ENCODE measurements around the gene ADARB1.

ADARB1 gene

DNA sequence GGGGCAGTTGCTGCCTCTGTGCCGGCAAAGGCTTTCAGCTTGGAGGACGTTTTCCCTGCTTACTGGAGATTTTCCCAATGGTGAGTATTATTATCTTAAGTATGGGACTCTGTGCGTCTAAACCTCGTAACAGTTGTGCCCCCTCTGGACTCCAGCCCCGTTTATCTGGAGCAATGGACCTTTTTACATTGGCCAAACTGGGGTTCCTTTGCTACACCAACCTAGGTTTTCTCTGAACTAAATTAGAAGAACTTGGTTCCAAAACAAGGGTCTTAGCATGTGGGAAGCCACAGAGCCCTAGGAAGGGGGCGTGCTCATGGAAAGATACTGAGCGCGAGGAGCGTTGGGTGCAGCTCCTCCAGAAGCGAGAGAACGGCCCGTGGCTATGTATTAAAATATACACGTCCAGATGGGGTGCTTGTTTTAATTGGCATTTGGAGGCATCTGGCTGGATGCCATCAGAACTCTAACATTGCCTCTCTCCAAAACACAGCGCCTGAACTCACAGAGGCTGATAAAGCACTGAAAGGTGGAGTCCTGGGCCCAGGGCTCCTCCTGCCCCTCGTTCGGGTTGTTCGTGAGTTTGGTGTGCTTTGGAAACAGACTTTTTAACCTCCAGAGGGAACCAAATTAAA lies 184.9 kb downstream of the ADARB1 start:
- DNase-seq = no peak

DNA sequence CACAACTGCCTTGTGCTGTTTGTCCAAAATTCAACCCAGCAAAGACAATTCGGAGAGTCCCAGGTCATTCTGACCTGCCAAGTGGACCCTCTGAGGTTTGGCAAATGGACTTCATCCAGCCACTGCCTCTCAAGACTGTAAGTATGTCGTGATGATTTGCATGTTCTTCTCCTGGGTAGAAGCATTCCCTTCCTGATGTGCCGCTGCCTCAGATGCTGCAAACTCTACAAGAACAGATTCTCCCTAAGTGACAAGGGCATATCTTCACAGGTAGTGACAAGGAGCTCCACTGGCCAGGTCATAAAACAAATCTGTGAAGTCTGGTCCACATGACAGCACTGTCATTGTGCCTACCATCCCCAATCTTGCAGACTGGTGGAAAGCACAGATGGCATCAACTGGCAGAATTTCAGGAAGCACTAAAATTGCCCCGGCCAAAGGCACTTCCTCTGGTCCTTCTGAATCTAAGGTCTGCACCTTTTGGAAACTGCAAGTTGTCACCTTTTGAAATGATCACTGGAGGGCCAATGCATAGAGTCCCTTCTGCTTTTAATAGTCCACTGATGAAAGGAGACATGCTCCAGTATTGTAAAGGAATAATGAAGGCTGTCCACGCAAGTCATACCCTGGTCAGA lies 185.9 kb downstream of the ADARB1 start:
- no peak for DNase-seq

DNA sequence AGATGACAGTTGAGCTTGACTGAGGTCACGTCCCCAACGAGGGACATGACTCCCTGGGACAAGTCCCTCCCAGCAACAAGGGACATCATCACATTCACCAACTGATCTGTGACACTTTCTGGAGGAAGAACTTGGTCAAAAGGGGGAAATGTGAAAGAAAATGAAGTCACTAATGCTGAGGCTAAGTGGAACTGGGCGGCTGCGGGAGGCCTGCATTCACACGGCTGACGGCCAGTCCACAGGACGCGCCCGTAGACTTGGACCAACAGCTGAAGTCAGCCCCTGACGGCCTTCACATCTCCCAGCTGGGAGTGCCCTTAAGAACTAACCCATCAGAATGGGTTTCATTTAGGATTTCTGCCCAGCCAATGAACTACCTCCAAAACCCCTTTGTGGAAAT lies 186.7 kb downstream of the ADARB1 start:
- DNase-seq = no peak

DNA sequence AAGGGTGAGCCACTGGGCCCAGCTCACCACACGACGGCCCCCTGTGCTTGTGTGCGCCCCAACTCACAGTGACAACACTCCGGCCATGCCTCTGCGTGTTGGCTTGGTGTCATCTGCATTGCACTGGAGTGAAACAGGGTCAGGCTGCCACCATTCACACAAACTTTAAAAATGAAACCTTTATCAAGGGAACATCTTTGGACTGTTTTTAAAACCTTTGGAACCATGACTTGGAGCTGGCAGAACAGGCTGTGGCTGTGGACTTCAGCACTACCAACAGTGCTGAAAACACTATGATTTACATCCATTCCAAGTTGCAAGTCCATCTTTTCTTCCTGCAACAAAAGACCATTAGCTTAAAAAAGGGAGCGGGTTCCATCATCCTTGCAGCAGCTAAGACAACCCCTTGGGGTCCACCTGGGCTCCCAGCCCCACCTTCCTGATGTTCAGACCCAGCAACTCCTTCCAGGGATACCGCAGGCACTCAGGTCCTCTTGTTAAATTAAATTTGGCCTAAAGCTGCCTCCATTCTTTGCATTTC lies 187.7 kb downstream of the ADARB1 start:
- DNase-seq = no peak

DNA sequence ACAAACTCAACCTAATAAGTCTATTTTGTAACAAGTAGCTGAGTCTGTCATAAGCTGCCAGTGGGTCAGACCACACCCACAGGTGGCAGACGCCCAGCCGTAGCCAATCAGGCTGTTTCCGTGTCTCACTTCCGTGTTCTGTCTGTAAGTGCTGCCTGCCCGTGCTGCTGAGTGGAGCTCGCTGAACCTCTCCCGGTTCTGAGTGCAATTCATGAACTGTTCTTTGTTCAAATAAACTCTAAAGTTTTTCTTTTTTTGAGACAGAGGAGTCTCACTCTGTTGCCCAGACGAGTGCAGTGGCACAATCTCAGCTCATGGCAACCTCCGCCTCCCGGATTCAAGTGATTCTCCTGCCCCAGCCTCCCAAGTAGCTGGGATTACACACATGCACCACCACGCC lies 188.2 kb downstream of the ADARB1 start:
- no peak for DNase-seq

DNA sequence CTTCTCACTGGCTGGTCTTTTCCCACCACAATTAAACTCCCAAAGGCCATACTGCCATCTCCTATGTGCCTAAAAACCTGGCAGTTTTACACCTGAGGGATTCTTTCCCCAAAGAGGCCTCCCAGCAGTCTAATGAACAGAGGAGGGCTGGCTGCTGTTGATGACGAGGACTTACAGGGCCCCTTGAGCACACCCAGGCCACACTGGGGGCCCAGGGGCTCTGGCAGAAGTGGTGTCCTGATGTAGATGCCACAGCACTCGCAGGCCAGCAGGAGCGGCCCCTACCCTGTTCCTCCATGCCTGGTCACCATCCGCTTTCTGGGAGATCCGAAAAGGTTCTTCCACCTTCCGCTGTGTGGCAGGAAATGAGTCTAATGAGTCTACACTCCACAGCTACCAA lies 189.2 kb downstream of the ADARB1 start:
- no peak for DNase-seq

DNA sequence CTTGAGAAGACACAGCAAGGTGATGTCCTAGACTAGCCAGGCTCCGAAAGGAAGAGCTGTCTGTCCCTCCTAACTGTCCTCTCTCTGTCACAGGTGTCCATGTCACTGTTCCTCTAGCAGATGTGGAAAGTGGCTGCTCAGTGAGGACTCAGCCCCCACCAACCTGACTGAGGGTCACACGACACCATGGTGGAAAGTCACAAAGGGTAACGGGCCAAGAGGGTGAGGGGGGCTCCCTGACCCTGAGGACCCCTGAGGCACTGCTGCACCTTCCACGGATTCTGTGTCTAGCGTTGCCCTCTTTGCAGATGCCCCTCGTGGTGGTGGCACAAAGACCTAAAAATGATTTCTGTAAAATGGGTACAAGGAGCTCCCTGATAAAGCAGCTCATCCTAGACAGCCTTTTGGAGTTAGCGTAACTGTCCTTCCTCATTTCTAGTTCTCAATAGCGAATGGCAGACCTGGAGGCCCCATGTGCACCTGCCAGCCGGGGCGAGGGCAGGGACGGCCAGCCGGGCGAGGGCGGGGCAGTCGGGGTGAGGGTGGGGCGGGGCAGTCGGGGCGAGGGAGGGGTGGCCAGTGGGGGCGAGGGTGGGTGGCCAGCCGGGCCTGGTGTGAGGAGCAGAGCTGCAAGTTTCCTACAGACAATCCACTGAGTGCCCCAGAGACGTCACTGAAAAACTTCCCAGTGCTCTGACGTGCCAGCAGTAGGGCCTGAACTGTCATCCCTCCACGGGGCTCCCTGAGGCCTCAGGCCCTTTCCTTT lies 189.9 kb downstream of the ADARB1 start:
- DNase-seq = no peak

DNA sequence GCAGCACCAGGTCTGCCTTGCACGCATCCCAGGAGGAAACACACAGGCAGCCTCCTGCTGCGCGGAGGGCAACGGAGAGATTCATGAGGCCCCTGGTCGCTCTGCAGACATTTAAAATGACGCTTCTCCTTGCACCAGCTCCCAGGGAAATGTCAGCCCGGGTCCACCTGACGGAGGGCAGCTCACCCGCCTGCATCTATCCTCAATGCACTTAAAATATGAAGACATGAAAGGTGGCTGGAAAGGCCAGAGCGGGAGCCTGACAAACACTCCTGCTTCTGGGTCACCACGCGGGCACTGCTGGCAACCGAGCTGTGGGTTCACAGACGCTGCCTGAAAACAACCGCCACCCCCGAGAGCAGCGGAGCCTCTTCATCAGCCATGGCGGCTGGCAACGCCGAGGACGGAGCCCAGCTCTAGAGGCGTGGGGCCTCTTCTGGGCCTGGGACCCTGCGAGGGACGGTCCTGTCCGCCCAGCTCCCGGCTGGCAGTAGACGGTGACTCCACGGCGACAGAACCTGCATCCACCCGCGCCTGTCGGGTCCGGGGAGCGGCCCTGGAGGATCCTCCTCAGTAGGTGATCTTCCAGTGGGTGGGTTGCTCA lies 190.6 kb downstream of the ADARB1 start:
- no peak for DNase-seq

DNA sequence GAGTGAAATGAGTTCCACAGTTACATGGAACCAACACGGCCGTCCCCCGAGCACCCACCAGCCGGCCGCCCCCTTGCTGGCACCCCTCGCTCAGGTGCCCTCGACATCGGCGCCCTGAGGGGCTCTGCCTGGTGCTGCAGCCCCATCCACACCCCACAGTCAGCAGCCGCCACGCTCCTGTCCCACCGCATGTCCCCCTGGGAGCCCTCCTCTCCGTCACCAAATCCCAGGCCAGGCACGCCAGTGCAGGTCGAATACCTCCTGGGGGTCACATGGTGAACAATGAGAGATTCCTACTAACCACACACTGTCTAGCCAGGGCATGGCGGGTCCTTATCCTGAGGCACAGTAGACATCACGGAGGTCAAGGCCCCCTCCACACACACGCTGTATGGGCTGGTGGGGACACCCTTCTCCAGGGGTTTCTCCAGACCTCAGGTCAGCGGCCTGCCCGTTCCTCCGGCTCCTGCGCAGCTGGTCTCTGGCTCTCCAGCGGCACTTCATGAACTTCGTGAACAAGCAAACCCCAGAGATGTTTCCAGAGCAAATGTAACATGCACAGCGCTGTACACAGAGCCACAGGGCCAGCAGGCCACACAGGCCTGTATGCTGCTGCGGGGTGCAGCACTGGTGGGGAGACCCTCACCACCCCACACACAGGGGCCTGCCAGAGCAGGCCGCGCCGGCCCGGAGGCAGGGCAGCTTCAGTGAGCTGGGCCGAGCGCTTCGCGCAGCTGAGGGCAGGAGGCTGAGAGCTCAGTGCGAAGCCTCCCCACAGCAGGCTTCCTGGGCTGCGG lies 191.5 kb downstream of the ADARB1 start:
- no peak for DNase-seq

DNA sequence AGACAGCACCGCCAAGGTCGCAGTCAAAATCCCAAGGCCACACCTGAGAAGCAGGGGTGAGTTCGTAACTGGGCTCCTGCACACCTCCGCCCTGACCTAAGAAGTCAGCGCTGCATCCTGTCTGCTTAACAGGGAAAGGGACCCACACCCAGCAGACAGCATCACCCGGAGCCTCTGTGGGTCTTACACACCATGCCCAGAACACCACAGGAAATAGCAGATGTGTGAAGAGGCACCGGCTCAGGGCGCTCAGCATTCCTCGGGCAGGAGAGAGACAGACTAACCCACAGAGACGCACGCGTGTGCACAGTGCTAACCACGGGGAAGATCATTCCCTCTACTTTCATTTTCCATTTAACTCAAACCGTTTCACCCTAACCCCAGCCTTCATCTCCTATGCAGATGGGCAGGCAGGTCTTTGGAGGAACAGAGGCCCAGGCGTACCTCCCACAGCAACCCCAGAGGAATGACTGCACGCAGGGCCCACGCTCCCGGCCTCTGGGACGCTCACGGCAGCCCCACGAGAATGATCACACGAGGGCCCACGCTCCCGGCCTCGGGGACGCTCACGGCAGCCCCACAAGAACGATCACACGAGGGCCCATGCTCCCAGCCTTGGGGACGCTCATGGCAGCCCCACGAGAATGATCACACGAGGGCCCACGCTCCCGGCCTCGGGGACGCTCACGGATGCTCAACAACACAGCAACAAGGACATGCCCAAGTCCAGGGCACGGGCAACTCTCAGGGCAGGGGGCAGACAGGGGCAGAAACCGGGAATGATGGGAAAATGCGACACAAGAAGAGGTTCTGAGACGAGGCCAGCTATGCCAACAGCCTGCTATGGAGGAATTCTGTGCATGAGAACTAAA lies 192.4 kb downstream of the ADARB1 start:
- DNase-seq = no peak

DNA sequence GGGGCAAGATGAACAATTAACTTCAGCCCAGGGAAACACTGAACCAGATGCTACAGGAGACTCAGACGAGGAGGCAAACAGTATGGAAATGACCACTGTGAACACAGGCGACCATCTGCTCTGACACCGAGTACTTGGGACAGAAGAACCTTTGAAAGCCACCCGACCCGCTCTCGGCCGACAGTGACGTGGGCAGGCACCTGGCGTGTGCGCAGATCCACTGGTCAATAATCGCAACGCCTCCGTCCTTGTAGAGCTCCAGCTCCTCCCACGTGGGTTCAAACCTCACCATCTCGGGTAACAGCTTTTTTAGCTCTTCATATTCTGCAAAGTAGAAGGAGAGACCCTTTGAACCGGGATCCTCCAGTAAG lies 193.0 kb downstream of the ADARB1 start:
- no peak for DNase-seq

DNA sequence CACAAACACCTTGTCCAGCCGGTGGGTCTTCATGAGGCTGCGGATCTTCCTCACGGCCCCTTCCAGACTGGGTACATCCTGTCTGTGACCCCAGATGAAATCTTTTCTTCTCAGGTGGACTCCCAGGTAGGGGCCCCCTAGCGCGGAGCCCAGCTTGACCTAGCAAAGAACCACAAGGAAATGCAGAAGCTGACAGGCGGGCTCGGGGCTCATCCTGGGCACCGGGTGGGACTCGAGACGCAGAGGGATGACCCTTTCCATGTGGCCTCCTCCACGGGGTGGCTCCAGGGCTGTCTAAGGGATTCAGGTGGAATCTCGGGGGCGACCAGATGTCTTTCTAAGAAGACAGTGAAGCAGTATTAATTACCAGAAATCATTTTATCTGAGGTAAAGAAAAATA lies 195.5 kb downstream of the ADARB1 start:
- no peak for DNase-seq

DNA sequence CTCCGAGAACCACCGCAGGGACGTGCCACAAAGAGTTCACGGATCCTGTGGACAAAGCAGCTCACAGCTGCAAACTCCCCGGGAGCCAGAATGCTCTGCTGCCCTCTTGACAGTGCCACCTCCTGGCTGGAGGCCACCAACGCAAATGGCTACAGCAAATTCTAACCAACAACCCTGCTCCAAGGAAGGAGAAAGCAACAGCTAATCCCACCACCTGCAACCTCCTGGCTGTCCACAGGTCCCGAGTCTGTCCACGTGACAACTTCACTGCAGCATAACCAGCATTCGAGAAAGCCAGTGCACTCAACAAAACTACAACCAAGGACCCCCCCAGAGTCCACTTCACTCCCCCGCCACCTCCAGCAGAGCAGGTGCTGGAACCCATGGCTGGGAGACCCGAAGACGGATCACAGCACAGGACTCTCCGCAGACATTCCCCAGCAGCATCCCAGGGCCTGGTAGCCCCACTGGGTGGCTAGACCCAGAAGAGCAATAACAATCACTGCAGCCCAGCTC lies 196.0 kb downstream of the ADARB1 start:
- no peak for DNase-seq
